ENCODE measurements around the gene AUNIP.

DNA sequence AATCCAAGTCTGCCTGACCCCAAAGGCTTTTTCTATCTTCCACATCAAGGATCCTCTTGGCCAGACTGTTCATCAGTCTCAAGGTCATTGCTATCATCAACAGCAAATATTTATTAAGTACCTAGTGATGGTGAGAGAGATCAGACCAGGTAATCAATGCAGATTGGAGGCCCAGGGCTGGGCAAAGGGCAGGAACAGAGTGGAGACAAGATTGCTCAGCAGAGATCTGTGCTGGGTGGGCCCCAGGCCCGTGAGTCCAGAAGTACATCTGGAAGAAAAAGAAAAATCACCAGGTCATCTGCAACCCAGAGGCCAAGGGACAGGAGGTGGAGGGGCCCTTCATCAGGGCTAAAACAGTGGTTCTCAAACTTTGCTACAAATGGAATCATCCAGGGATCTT is 26.3 kb upstream of the AUNIP start:
- TF ChIP-seq EZH2phosphoT487 (IDR thresholded peaks at IDR 0.05; ENCODE audit: low read length), result no peak
- TF ChIP-seq, protein P1, sequence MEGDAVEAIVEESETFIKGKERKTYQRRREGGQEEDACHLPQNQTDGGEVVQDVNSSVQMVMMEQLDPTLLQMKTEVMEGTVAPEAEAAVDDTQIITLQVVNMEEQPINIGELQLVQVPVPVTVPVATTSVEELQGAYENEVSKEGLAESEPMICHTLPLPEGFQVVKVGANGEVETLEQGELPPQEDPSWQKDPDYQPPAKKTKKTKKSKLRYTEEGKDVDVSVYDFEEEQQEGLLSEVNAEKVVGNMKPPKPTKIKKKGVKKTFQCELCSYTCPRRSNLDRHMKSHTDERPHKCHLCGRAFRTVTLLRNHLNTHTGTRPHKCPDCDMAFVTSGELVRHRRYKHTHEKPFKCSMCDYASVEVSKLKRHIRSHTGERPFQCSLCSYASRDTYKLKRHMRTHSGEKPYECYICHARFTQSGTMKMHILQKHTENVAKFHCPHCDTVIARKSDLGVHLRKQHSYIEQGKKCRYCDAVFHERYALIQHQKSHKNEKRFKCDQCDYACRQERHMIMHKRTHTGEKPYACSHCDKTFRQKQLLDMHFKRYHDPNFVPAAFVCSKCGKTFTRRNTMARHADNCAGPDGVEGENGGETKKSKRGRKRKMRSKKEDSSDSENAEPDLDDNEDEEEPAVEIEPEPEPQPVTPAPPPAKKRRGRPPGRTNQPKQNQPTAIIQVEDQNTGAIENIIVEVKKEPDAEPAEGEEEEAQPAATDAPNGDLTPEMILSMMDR (IDR thresholded peaks at IDR 0.05; ENCODE audit: low read length), result no peak
